ENCODE data around the gene SLC16A8. TPM values are rescaled to one million over a fixed set of nuclear protein-coding genes. Genes with fewer than 3 reads are reported as not detected.
A peak's percentile ranks its signal among the peaks of the same experiment; 100 is the strongest.

SLC16A8 gene
- total RNA-seq, 1 experiment from 2014 or later: not detected

DNA sequence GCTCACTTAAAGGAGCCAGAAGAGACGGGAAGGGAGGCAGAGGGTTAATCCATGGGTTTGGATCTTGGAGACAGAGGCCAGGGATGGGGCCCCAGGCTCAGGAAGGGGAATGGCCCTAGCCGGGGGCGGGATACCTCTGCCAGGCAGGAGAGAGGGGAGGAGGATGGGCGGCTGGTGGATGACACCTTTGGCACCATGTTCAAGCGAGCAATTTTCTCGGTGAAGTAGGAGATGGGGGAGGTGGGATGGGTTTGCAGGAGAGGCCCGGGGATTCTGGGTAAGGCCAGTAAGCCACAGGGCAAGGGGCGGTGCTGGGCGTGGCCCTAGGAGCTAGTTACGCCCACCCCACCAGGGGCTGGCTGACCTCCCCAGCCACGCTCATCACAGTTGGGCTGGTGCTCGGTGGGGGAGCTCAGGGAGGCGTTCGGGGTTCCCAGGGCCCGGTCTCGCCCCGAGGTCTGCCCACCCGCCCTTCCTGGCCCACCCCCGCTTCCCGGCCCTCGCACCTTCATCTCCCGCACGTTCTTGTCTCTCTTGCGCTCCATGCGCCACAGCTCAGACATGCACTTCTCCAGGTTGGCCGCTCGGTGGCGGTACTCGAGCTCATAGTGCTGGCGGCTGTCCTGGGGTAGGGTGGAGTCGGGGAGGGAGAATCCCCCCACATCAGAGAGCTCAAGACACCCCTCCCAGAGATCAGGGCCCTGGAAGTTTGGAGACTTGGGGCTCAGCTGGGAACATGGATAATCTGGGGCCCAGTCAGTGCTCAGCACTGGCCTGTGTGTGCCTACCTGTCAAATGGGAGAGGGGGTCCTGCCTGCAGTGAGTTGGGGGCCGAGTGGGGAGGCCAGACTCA is 13.8 kb upstream of the SLC16A8 start:
- Histone ChIP-seq H3K4me1 (ENCODE audit: control insufficient read depth in 1 of 2, insufficient read depth in 2 of 2, low read length in 2 of 2) (peaks cover 3 to 11% of the 10 kb centered on the region in 2 experiments; a peak in 2 of 4 replicates), H3K4me3 (replicated peaks in 1 of 2; ENCODE audit: low read depth in 1 of 2, low read length in 2 of 2) (no peak overlapping the region), H3K9ac (ENCODE audit: low read length) (no peak overlapping the region), H3K4me2 (ENCODE audit: low read length) (no peak overlapping the region), H3K79me2 (ENCODE audit: insufficient read depth, low read length) (no peaks in the 10 kb centered on the region), H3K9me2 (ENCODE audit: insufficient read depth) (no peaks in the 10 kb centered on the region), H3K9me3 (ENCODE audit: control insufficient read depth in 1 of 2, insufficient read depth in 1 of 2, low read depth in 1 of 2, low read length in 2 of 2) (no peaks in the 10 kb centered on the region), H3K27ac (ENCODE audit: low read depth, low read length) (no peak overlapping the region), H4K20me1 (ENCODE audit: insufficient read depth) (no peaks in the 10 kb centered on the region), H3K36me3 (ENCODE audit: control insufficient read depth in 1 of 2, insufficient read depth in 2 of 2, low read length in 2 of 2) (no peaks in the 10 kb centered on the region), H3K27me3 (ENCODE audit: insufficient read depth, low read length) (no peaks in the 10 kb centered on the region), H2AFZ (ENCODE audit: low read depth, low read length, poor library complexity, severe bottlenecking) (no peak overlapping the region)
- intact Hi-C loops (cut with micrococcal nuclease): no loop called here
- POLR2A ChIA-PET: interaction anchor here (0.6 kb wide), 1 partner anchor 470 kb away, joined by 4 read pairs; no protein-coding TSS in a partner anchor
- BruUV-seq (replicated peaks): no TSS peak
- TF ChIP-seq, protein P1, sequence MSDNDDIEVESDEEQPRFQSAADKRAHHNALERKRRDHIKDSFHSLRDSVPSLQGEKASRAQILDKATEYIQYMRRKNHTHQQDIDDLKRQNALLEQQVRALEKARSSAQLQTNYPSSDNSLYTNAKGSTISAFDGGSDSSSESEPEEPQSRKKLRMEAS (IDR thresholded peaks at IDR 0.05): peak; percentile 94
- TF ChIP-seq CBX3 (IDR thresholded peaks at IDR 0.05; ENCODE audit: low read depth): peak; percentile 50; the same call in 1 of the 2 replicates
- TF ChIP-seq EZH2phosphoT487 (IDR thresholded peaks at IDR 0.05; ENCODE audit: borderline replicate concordance): no peak
- no peak for TF ChIP-seq TCF7L2 (IDR thresholded peaks at IDR 0.05; ENCODE audit: borderline replicate concordance, extremely low read depth, insufficient read depth, insufficient read length)
- no peak for TF ChIP-seq CEBPB (IDR thresholded peaks at IDR 0.05; ENCODE audit: low read depth)
- TF ChIP-seq CTCF (IDR thresholded peaks at IDR 0.05 in 2 of 3, conservative IDR thresholded peaks at IDR 0.05 in 1 of 3; ENCODE audit: borderline replicate concordance in 1 of 3, insufficient read depth in 1 of 3, low read depth in 2 of 3, low read length in 2 of 3): peak; percentile 47 to 78 (median 68); a peak in 5 of 6 replicates
- no peak for TF ChIP-seq ZFX (IDR thresholded peaks at IDR 0.05)
- peak; percentile 65 for TF ChIP-seq RAD21 (IDR thresholded peaks at IDR 0.05; ENCODE audit: low read depth)
- TF ChIP-seq, protein P2, sequence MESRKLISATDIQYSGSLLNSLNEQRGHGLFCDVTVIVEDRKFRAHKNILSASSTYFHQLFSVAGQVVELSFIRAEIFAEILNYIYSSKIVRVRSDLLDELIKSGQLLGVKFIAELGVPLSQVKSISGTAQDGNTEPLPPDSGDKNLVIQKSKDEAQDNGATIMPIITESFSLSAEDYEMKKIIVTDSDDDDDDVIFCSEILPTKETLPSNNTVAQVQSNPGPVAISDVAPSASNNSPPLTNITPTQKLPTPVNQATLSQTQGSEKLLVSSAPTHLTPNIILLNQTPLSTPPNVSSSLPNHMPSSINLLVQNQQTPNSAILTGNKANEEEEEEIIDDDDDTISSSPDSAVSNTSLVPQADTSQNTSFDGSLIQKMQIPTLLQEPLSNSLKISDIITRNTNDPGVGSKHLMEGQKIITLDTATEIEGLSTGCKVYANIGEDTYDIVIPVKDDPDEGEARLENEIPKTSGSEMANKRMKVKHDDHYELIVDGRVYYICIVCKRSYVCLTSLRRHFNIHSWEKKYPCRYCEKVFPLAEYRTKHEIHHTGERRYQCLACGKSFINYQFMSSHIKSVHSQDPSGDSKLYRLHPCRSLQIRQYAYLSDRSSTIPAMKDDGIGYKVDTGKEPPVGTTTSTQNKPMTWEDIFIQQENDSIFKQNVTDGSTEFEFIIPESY (IDR thresholded peaks at IDR 0.05; ENCODE audit: extremely low read depth, insufficient replicate concordance, low read length): no peak
- RAD21 ChIA-PET (ENCODE audit: low non-redundant PET in 1 of 2, low total read pairs in 2 of 2, uncharacterized antibody in 2 of 2, unreplicated experiment in 2 of 2): interaction anchor here (0.6 to 1.2 kb wide), 6 partner anchors 41 to 478 kb away, joined by 3 to 5 read pairs (median 4); partner anchors contain the start of gene PICK1 (in 1 of the 2)
- peak; percentile 91 for ATAC-seq
- DNase-seq (ENCODE audit: low read depth, low spot score): peak; percentile 15
- CTCF ChIA-PET: interaction anchor here (0.6 to 3.0 kb wide), 9 partner anchors 9 to 133 kb away, joined by 3 to 11 read pairs (median 6); no protein-coding TSS in a partner anchor

Data from HCT116 (cell line).